ENCODE measurements around the gene PLK4.
"Not testable (repeated sequence)": the region's sequence is repeated elsewhere in the genome, so short reads cannot be mapped to it uniquely, and the experiment has no call there.

The PLK4 gene

DNA sequence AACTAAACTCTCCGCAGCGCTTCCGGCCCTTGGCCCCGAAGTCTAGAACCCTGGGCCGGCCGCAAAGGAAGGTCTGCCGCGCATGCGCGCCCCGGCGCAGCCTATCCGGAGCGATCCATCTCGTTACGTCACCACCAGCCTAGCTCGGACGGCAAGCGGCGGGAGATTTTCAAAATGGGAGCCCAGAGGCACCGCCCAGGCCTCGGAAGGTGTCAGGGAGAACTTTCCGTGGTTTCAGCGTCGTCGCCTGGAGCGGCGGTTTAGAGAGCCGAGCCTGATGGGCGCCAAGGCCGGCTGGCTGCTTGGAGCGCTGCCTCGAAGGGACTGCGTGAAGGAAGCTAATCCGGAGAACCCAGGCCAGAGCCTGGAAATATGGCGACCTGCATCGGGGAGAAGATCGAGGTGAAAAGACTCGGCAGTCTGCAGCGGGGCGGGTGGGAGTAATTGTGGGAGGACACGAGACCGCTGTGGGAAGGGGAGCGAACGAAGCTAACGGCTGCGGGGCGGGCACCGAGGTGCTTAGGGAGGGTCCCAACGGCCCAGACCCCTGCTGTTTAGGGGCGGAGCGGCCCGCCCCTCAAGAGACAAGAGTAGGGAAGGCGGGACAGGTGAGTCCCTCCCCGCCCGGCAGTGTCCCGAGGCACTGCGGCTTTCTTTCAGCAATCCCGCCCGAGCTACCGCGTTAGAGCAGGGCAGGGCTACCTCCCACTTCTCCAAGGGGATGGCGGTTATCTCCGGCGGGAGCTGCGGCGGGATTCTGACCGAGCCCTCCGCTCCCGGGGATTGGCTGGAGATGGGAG lies at the start of gene PLK4:
Gene PLK4 (plus strand): TSS at position 131 of the 800 bp plus-strand sequence. CDS start 242 bp downstream, at position 373.
- peak; percentile 96 for DNase-seq (ENCODE audit: low spot score)

- no peak for DNase-seq (ENCODE audit: low spot score)
Observed at GRCh38 chr4:127832585-127832984, 48.1 kb upstream of the PLK4 start.

DNA sequence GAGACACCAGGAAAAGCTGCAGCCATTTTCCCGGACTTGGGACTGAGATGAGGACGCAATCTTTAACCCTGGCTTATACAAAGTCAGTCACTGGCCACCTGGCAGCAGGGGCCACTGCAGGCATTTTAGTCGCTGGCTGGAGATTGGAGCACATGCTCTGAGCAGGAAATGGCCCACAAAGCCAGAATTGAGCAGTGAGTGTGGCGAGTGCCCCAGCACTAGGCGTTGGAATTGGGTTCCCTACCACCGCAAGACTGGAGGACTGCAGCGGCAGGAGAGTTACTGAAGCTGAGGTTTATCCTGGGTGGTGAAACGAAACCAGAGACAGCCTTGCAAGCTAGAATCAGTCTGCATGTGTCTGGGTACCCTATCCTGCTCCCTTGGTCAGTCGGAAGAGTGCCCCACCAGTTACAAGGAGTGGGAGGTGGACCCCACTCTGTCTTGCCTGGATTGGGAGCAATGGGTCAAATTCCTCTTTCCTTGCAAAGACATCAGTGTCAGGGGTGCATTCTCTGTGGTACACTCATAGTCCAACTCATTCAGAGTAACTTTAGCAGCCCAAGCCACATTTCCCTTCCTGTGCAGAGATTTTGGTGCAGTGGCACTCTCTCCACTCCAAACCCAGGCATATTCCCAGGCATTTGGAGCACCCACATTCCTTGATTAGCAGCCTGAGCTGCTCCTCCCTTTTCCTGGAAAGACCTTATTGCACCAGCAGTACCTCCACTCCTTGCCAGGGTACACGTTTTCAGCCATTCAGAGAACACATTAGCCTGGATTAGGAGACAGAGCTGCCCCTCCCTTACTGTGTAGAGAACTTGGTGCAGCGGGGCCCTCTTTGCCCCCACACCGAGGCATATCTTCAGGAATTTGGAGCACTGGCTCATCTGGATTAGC lies 36.7 kb upstream of the PLK4 start:
- DNase-seq (ENCODE audit: low spot score), result no peak

DNA sequence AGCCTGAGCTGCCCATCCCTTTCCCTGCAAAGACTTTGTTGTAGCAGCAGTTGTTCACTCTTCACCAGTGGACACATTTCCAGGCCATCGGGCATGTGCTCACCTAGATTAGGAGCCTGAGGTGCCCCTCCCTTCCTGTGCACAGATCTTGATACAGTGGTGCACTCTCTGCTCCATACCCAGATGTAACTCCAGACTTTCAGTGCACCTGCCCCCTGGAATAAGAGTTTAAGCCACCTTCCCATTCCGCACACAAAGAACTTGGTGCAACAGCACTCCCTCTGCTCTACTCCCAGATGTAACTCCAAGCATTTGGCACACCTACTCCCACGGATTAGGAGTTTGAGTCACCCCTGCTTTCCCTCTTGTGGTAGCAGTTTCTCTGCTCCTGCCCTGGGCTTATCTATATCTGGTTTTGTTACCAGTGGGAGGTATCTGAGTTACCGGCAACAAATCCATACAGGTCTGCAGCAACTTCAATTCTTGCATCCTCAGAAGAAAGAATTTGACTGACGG lies 36.0 kb upstream of the PLK4 start:
- no peak for DNase-seq (ENCODE audit: low spot score)

DNA sequence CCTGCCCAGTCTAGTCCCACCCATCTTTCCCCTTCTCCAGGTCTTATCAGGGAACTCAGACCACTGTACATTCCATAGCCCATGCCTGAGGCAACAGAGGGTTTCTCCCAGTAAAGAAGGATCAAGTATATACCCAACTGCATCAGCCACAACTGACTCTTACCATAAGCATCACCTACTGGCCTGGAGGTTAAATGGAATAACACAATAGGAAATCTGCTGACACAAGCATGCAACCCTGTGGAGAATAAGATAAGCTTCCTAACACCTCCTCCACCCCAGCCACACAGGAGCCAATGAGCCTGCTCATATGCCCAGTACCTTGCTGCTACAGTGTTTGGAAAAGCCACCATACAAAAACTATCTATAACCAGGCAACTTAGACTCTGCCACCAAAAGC lies 34.6 kb upstream of the PLK4 start:
- no peak for DNase-seq (ENCODE audit: low spot score)

- DNase-seq (ENCODE audit: low spot score), result no peak
Observed at GRCh38 chr4:127846765-127847164, 33.9 kb upstream of the PLK4 start.

DNA sequence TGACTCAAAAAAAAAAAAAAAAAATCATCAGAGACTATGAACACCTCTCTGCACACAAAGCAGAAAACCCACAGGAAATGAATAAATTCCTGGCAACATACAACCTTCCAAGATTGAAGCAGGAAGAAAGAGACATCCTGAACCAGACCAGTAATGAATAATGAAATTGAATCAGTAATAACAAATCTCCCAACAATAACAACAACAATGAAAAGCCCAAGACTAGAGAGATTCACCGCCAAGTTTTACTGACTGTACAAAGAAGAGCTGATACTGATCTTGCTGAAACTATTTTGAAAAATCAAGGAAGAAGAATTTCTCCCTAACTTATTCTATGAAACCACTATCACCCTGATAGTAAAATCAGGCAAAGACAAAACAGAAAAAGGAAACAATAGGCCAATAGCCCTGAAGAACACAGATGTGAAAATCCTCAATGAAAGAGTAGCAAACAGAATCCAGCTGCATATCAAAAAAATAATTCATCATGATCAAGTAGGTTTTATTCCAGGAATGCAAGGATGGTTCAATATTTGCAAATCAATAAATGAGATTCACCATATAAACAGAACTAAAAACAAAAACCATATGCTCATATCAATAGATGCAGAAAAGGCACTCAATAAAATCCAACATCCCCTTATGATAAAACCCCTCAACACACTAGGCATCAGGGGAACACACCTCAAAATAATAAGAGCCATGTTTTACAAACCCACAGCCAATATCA lies 31.0 kb upstream of the PLK4 start:
- no peak for DNase-seq (ENCODE audit: low spot score)

DNA sequence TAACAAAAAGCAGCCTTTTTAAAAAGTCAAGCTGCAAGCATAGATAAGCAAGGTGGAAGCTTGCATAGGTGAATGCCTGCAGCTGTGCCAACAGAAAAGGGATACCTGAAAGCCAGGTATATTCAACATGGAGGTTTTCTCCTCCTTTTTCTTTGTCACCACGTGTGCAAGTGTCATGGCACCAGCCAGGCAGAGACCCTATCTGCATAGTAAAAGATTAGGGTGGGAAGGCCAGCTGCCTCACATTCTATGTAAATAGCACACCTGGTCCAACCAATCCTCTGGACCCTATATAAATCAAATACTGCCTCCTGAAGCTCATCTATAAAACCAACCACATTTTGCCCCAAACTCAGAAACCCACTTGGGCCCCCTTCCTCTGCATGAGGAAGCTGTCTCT lies 28.0 kb upstream of the PLK4 start:
- no peak for DNase-seq (ENCODE audit: low spot score)

DNA sequence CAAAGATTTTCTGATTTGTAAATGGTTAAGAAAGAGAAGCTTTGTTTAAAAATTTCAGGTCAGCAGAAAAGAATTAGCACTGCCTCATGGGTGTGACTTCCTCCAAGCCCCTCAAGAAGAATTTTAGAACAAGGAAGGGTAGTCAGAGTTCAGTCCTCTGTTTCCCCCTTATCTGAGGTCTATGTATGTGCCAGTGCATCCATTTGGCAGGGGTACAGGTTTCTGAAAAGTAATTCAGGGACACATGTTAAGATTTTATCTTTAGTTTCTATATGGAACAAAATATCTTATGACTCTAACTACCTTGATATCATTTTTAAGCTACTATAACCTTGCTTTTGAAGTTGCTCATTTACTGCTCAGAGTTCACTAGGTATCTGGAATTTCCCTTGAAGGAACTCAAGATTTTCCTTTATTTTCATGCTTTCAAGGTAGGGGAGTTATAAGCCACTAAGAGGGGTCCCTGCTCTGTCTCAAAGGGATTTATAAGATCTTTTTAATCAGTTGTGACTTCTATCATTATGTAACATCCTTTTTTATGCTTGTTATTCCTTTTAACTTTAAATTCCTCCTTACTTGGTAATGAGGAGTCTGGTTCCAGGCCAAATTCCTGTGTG lies 24.4 kb upstream of the PLK4 start:
- DNase-seq (ENCODE audit: low spot score), result no peak

DNA sequence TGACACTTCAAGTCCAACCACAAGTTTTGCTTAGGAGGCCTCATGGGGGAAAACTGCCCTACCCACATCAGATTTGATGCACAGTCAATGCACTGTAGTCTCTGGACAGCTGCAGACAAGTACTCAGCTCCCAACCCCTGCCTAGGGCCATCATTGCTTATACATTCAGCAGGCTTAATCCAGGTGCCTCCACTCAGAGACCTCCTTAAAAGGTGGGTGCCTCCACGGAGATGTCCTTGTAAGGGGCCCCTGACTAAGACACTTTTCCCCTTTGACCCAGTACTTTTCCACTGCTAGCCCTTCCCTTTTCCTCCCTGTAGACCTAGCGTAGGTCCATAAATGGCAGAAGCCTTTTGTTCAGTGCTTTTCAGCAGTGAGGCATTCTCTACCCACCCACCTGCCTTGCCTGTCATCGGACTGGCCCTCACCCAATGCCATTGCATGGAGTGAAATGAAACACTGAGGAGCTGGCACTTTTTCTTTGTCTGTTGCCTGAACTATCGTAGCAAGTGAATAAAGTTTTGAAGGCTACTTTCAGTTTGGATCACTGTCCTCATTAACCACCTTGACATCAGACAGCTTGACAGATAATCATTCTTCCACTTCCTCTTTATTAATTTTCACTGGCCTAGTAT lies 23.8 kb upstream of the PLK4 start:
- DNase-seq (ENCODE audit: low spot score), result no peak

- DNase-seq (ENCODE audit: low spot score), result no peak
Observed at GRCh38 chr4:127857641-127858040, 23.1 kb upstream of the PLK4 start.

DNA sequence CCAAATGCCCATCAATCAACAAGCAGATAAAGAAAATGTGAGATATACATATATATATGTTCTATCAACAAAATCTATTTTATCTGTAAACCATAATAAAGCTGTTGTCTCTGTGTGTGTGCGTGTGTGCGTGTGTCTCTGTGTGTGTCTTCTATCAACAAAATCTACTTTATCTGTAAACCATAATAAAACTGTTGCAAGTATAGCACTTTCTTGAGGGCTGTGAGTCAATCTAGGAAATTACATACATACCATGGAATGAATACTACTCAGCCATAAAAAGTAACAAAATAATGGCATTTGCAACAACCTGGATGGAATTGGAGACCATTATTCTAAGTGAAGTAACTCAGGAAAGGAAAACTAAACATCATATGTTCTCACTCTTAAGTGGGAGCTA lies 12.5 kb upstream of the PLK4 start:
- DNase-seq (ENCODE audit: low spot score), result no peak

- DNase-seq (ENCODE audit: low spot score), result no peak
Observed at GRCh38 chr4:127870281-127870680, 10.4 kb upstream of the PLK4 start.

DNA sequence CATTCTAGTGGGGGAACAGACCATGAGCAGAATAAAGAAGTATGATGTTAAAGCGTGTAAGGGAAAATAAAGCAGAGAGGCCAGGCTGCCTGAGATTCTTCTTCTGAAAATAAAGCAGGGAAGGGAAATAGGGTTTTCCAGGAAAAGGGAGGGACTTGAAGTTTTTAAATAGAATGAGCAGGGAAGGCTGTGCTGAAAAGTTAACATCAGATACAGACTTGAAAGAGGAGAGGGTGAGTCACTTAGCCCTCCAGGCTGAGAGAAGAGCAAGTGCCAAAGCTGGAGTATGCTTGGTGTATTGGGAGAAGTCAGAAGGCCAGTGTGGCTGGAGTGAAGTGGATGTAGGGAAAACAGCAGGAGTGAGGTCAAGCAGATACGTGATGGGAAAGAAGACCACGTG lies 10.0 kb upstream of the PLK4 start:
- no peak for DNase-seq (ENCODE audit: low spot score)

- DNase-seq (ENCODE audit: low spot score), result no peak
Observed at GRCh38 chr4:127875791-127876190, 4.9 kb upstream of the PLK4 start.

DNA sequence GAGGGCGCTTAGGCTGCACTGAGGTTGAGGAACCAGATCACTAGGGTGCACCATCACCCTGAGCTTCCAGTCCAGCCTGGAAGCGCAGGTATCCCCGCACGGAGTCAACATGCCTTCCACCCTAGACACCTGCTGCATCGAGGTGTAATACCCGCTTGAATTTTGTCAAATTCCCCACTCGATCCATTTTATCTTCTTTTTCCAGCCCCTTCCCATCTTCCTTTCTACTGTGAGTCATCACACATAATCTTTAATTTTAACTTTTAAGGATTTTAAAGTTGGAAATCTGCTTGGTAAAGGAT lies 821 bp downstream of the PLK4 start:
- DNase-seq (ENCODE audit: low spot score), result no peak

GRCh38 chr4:127888559-127888958 lies 7.9 kb downstream of the PLK4 start:
- no peak for DNase-seq (ENCODE audit: low spot score)

- no peak for DNase-seq (ENCODE audit: low spot score)
Observed at GRCh38 chr4:127889903-127890302, 9.2 kb downstream of the PLK4 start.

DNA sequence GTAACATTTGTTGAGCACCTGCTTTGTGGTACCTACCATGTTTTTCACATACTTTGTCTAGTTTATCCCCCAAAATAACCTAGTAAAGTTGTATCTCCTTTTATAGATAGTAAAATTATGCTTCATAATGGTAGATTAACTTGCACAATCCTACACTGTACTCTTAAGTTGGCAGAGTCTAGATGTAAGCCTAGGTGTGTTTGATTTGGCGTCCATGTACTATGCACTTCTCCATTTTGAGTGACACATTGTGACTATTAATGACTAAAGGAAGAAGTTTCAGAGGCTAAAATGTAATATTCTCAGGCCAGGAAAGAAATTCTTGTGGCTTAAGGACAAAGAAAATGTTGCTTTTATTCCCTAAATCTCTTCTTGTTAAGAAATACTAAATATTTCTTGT lies 15.4 kb downstream of the PLK4 start:
- DNase-seq (ENCODE audit: low spot score), result no peak

GRCh38 chr4:127896528-127896927 lies 15.8 kb downstream of the PLK4 start:
- DNase-seq (ENCODE audit: low spot score), result no peak

DNA sequence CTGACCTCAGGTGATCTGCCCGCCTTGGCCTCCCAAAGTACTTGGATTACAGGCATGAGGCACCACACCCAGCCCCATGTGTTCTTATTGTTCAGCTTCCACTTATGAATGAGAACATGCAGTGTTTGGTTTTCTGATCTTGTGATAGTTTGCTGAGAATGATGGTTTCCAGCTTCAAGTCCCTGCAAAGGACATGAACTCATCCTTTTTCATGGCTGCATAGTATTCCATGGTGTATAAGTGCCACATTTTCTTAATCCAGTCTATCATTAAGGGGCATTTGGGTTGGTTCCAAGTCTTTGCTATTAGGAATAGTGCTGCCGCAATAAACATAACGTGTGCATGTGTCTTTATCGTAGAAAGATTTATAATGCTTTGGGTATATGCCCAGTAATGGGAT lies 19.0 kb downstream of the PLK4 start:
- not testable (repeated sequence) for DNase-seq (ENCODE audit: low spot score)

- DNase-seq (ENCODE audit: low spot score), result no peak
Observed at GRCh38 chr4:127905029-127905428, 24.3 kb downstream of the PLK4 start.

Data from CD4-positive, alpha-beta T cell treated with Interleukin-15 for 4 hours (primary cell).